MM.1S (cell line): ENCODE results near the gene ITPA.

Experiments
- CTCF ChIP-seq: fragments of 300-600 bp; sonication (generic); IDR thresholded peaks from 2 replicates; pipeline ENCODE4 v1.5.1; 2016; ENCODE audit warnings: antibody characterized with exemption, low read length, mixed read lengths
- EZH2 ChIP-seq: fragments of 300-600 bp; sonication (generic); optimal IDR thresholded peaks from 2 replicates; pipeline ENCODE3; 2017; ENCODE audit warnings: low read depth, mild to moderate bottlenecking, antibody characterized with exemption, low read length, mixed read lengths

GRCh38 chr20:3210346-3210745 is 1.0 kb downstream of the ITPA start:
- TF ChIP-seq CTCF (no peak), EZH2 (no peak)
